Measurements from ENCODE around the gene TMEM63C. TPM values are rescaled to one million over a fixed set of nuclear protein-coding genes. Genes with fewer than 3 reads are reported as not detected.

The TMEM63C gene
- total RNA-seq, 1 donor from 2014 or later, result 0.63 TPM

- H3K4me1 ChIP-seq, result peaks cover 18% of the 10 kb centered on the region
- H3K9me3 ChIP-seq (replicated peaks), result no peaks in the 10 kb centered on the region
- H3K27me3 ChIP-seq (ENCODE audit: low read depth), result peaks cover 67% of the 10 kb centered on the region
- H3K4me3 ChIP-seq, result no peak overlapping the region
- TF ChIP-seq, protein P1, sequence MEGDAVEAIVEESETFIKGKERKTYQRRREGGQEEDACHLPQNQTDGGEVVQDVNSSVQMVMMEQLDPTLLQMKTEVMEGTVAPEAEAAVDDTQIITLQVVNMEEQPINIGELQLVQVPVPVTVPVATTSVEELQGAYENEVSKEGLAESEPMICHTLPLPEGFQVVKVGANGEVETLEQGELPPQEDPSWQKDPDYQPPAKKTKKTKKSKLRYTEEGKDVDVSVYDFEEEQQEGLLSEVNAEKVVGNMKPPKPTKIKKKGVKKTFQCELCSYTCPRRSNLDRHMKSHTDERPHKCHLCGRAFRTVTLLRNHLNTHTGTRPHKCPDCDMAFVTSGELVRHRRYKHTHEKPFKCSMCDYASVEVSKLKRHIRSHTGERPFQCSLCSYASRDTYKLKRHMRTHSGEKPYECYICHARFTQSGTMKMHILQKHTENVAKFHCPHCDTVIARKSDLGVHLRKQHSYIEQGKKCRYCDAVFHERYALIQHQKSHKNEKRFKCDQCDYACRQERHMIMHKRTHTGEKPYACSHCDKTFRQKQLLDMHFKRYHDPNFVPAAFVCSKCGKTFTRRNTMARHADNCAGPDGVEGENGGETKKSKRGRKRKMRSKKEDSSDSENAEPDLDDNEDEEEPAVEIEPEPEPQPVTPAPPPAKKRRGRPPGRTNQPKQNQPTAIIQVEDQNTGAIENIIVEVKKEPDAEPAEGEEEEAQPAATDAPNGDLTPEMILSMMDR (IDR thresholded peaks at IDR 0.05; ENCODE audit: borderline replicate concordance), result no peak
- intact Hi-C loops (cut with micrococcal nuclease), result no loop called here
- no peaks in the 10 kb centered on the region for H3K36me3 ChIP-seq
- no peak overlapping the region for H3K27ac ChIP-seq (replicated peaks)
- no peak for DNase-seq
Observed at GRCh38 chr14:77153802-77154201, 27.8 kb upstream of the TMEM63C start.

DNA sequence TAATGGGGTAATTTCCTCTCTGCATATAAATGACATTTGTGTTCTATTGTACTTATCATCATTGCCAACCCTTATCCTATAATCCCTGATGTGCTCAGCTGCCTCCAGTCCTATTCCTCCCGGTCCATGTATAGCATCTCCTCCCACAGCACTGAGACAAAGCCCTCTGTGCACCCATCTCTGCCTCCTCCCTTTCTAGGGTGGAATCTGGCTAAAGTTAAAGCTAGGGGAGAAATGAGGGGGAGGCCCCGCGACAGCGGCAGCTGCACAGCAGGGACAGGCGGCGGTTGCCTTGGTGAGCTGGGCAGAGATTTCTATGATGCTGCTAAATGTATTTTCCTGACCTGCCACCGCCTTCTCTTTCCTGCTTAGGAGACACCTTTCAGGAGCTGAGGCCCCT is 27.2 kb upstream of the TMEM63C start:
- no peak overlapping the region for H3K27ac ChIP-seq (replicated peaks)
- no peaks in the 10 kb centered on the region for H3K9me3 ChIP-seq (replicated peaks)
- peaks cover 18% of the 10 kb centered on the region for H3K4me1 ChIP-seq
- no peak overlapping the region for H3K4me3 ChIP-seq
- no peak for DNase-seq
- intact Hi-C loops (cut with micrococcal nuclease), result no loop called here
- H3K27me3 ChIP-seq (ENCODE audit: low read depth), result peaks cover 70% of the 10 kb centered on the region
- H3K36me3 ChIP-seq, result no peaks in the 10 kb centered on the region
- TF ChIP-seq, protein P1 (IDR thresholded peaks at IDR 0.05; ENCODE audit: borderline replicate concordance), result no peak

DNA sequence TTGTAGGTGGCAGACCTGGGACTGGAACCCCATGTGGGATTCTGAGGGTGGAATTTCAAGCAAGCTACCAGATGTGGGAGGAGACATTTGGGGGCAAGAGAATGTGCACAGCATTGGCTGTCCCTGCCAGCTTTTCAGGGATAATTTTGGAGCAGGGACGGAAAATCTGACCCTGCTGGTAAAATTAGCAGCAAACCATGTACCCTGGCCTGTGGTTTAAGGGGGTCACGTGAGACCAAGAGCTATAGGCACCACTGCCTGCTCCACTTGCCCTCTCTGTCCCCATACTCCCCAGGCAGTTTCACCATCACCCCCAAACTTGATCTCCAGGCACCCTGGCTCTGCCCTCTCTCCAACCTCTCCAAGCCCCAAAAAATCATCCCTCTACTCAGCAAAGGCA is 26.5 kb upstream of the TMEM63C start:
- H3K4me3 ChIP-seq, result no peak overlapping the region
- no peaks in the 10 kb centered on the region for H3K36me3 ChIP-seq
- TF ChIP-seq, protein P1 (IDR thresholded peaks at IDR 0.05; ENCODE audit: borderline replicate concordance), result no peak
- no peak overlapping the region for H3K27ac ChIP-seq (replicated peaks)
- H3K4me1 ChIP-seq, result peaks cover 18% of the 10 kb centered on the region
- no peak for DNase-seq
- H3K9me3 ChIP-seq (replicated peaks), result no peaks in the 10 kb centered on the region
- intact Hi-C loops (cut with micrococcal nuclease), result no loop called here
- H3K27me3 ChIP-seq (ENCODE audit: low read depth), result peaks cover 67% of the 10 kb centered on the region

DNA sequence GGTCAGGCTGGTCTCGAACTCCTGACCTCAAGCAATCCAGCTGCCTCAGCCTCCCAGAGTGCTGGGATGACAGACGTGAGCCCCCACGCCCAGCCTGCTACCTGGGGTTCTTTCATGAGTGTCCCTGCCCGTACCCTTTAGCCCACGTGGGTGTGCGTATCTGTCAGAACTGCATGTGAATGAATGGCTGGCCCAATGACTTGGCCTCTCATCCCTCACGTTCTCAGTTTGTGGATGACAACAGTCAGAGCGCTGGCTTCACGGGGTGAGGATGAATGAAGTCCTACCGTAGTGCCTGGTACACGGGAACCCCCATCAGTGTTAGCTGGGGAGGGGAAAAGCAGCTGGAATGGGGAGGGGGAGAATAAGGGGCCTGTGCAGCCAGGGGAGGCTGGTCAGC is 23.9 kb upstream of the TMEM63C start:
- no peaks in the 10 kb centered on the region for H3K9me3 ChIP-seq (replicated peaks)
- no peak overlapping the region for H3K27ac ChIP-seq (replicated peaks)
- intact Hi-C loops (cut with micrococcal nuclease), result no loop called here
- TF ChIP-seq, protein P1 (IDR thresholded peaks at IDR 0.05; ENCODE audit: borderline replicate concordance), result no peak
- H3K4me3 ChIP-seq, result no peak overlapping the region
- H3K27me3 ChIP-seq (ENCODE audit: low read depth), result peaks cover 79% of the 10 kb centered on the region
- DNase-seq, result no peak
- peaks cover 18% of the 10 kb centered on the region for H3K4me1 ChIP-seq
- H3K36me3 ChIP-seq, result no peaks in the 10 kb centered on the region

- DNase-seq, result peak; percentile 36
- TF ChIP-seq, protein P1 (IDR thresholded peaks at IDR 0.05; ENCODE audit: borderline replicate concordance), result no peak
- Histone ChIP-seq H3K4me1 (peaks cover 18% of the 10 kb centered on the region), H3K27me3 (ENCODE audit: low read depth) (peaks cover 79% of the 10 kb centered on the region), H3K27ac (replicated peaks) (no peak overlapping the region), H3K36me3 (no peaks in the 10 kb centered on the region), H3K4me3 (no peak overlapping the region), H3K9me3 (replicated peaks) (no peaks in the 10 kb centered on the region)
- intact Hi-C loops (cut with micrococcal nuclease), result no loop called here
Observed at GRCh38 chr14:77158175-77158881, 23.3 kb upstream of the TMEM63C start.
